ENCODE data around the gene INO80D. TPM values are rescaled to one million over a fixed set of nuclear protein-coding genes. Genes with fewer than 3 reads are reported as not detected.
"Not testable (repeated sequence)": the region's sequence is repeated elsewhere in the genome, so short reads cannot be mapped to it uniquely, and the experiment has no call there.

INO80D gene
- total RNA-seq, 4 donors from 2014 or later, result 11.3 to 16.9 (median 14.6) TPM

- H3K4me3 ChIP-seq, result no peak overlapping the region
- ATAC-seq, result no peak
- in situ Hi-C loops (cut with MboI; ENCODE audit: low sequenced_read_pairs in 4 of 4), result no loop called here
- no peaks in the 10 kb centered on the region for H3K27me3 ChIP-seq
- no peaks in the 10 kb centered on the region for H3K4me1 ChIP-seq
- H3K27ac ChIP-seq, result no peak overlapping the region
- intact Hi-C loops (cut with DNase I; ENCODE audit: low total_unique reads), result no loop called here
- H3K9me3 ChIP-seq, result no peaks in the 10 kb centered on the region
- no peak for TF ChIP-seq POLR2A (IDR thresholded peaks at IDR 0.05)
- TF ChIP-seq, protein P1, sequence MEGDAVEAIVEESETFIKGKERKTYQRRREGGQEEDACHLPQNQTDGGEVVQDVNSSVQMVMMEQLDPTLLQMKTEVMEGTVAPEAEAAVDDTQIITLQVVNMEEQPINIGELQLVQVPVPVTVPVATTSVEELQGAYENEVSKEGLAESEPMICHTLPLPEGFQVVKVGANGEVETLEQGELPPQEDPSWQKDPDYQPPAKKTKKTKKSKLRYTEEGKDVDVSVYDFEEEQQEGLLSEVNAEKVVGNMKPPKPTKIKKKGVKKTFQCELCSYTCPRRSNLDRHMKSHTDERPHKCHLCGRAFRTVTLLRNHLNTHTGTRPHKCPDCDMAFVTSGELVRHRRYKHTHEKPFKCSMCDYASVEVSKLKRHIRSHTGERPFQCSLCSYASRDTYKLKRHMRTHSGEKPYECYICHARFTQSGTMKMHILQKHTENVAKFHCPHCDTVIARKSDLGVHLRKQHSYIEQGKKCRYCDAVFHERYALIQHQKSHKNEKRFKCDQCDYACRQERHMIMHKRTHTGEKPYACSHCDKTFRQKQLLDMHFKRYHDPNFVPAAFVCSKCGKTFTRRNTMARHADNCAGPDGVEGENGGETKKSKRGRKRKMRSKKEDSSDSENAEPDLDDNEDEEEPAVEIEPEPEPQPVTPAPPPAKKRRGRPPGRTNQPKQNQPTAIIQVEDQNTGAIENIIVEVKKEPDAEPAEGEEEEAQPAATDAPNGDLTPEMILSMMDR (IDR thresholded peaks at IDR 0.05 in 4 of 5, conservative IDR thresholded peaks at IDR 0.05 in 1 of 5), result no peak
- DNase-seq, result no peak
- H3K36me3 ChIP-seq, result peaks cover 0 to 31% of the 10 kb centered on the region in 2 donors
Observed at GRCh38 chr2:206028101-206028500, 57.9 kb downstream of the INO80D start.

DNA sequence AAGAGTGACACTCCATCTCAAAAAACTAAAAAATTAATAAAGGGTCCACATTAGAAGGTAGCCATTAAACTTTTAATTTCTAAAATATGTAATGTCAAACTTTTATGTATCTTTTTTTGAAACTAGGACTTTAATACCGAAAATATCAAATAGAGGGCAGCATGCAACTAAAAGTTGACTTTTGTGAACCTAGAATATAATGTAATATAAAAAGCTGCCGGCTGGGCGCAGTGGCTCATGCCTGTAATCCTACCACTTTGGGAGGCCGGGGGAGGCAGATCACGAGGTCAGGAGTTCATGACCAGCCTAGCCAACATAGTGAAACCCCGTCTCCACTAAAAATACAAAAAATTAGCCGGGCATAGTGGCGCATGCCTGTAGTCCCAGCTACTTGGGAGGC is 62.8 kb downstream of the INO80D start:
- Histone ChIP-seq H3K36me3 (peaks cover 0 to 42% of the 10 kb centered on the region in 2 donors), H3K27me3 (no peaks in the 10 kb centered on the region), H3K4me1 (no peaks in the 10 kb centered on the region), H3K27ac (no peak overlapping the region), H3K9me3 (no peaks in the 10 kb centered on the region), H3K4me3 (no peak overlapping the region)
- DNase-seq (no peak), ATAC-seq (no peak)
- TF ChIP-seq, protein P1 (IDR thresholded peaks at IDR 0.05 in 4 of 5, conservative IDR thresholded peaks at IDR 0.05 in 1 of 5), result peak in 1 of 5 experiments; percentile 16
- TF ChIP-seq POLR2A (IDR thresholded peaks at IDR 0.05), result no peak
- intact Hi-C loops (cut with DNase I; ENCODE audit: low total_unique reads) (no loop called here), in situ Hi-C loops (cut with MboI; ENCODE audit: low sequenced_read_pairs in 4 of 4) (no loop called here)

DNA sequence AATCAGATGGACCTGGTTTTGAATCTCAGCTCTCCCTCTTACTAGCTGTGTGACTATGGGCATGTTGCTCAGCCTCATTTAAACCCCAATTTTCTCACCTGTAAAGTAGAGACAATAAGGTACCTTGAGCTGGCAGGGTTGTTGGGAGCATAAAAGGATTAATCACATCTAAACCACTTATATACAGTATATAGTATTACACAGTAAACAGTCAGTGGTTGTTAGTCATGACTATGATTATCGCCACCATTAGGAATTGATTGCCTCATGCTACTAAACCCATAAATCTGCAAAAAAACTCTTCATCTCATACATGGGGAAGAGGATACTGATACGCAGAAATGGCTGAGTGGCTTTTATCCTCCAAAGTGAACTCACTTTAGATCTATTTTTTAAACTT is 65.8 kb downstream of the INO80D start:
- in situ Hi-C loops (cut with MboI; ENCODE audit: low sequenced_read_pairs in 4 of 4), result no loop called here
- ATAC-seq, result no peak
- intact Hi-C loops (cut with DNase I; ENCODE audit: low total_unique reads), result no loop called here

GRCh38 chr2:206015746-206016145 is 70.2 kb downstream of the INO80D start:
- H3K27ac ChIP-seq; H3K27me3 ChIP-seq; intact Hi-C loops (cut with DNase I; ENCODE audit: low total_unique reads); ATAC-seq; H3K9me3 ChIP-seq; H3K4me3 ChIP-seq; H3K4me1 ChIP-seq; DNase-seq: not testable (repeated sequence)
- in situ Hi-C loops (cut with MboI; ENCODE audit: low sequenced_read_pairs in 4 of 4), result loop anchor here in 1 of 4 donors (10.0 kb wide), 1 partner anchor 59 kb away; no protein-coding TSS in a partner anchor
- peaks cover 0 to 73% of the 10 kb centered on the region in 2 donors for H3K36me3 ChIP-seq

More for the DNA sequence above, 65.8 kb downstream of the INO80D start:
- Histone ChIP-seq H3K4me1 (no peaks in the 10 kb centered on the region), H3K4me3 (no peak overlapping the region), H3K27me3 (no peaks in the 10 kb centered on the region), H3K36me3 (peaks cover 0 to 49% of the 10 kb centered on the region in 2 donors), H3K9me3 (no peaks in the 10 kb centered on the region), H3K27ac (no peak overlapping the region)
- TF ChIP-seq, protein P1 (IDR thresholded peaks at IDR 0.05 in 4 of 5, conservative IDR thresholded peaks at IDR 0.05 in 1 of 5), result no peak
- TF ChIP-seq POLR2A (IDR thresholded peaks at IDR 0.05), result no peak
- DNase-seq, result no peak

DNA sequence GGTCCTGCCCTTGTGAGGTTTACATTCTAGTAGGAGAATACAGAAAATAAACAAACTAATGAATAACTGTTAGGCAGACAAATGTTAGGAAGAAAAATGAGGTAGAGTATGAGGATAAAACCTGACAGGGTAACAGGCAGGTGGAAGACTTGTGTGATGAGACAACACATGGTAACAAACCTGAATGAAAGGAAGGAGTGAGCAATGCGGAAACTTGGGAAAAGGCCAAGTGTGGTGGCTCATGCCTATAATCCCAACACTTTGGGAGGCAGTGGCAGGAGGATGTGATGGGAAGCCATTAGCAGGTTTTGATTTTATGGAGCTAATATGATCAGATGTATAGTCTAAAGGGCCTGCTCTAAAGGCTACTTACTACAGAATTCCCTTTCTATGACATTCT is 74.2 kb downstream of the INO80D start:
- ATAC-seq, result no peak
- Histone ChIP-seq H3K4me3 (no peak overlapping the region), H3K36me3 (peaks cover 0 to 68% of the 10 kb centered on the region in 2 donors), H3K27ac (no peak overlapping the region), H3K4me1 (no peaks in the 10 kb centered on the region), H3K9me3 (no peaks in the 10 kb centered on the region), H3K27me3 (no peaks in the 10 kb centered on the region)
- no peak for DNase-seq
- intact Hi-C loops (cut with DNase I; ENCODE audit: low total_unique reads) (no loop called here), in situ Hi-C loops (cut with MboI; ENCODE audit: low sequenced_read_pairs in 4 of 4) (loop anchor here in 1 of 4 donors (10.0 kb wide), 1 partner anchor 63 kb away; no protein-coding TSS in a partner anchor)
- TF ChIP-seq POLR2A (IDR thresholded peaks at IDR 0.05), result no peak
- TF ChIP-seq, protein P1 (IDR thresholded peaks at IDR 0.05 in 4 of 5, conservative IDR thresholded peaks at IDR 0.05 in 1 of 5), result no peak
